Stimulated activated CD4-positive, alpha-beta T cell treated with anti-CD3 and anti-CD28 coated beads, Interleukin-2, amount 100 ng/mL, for 4 hours (primary cell): ENCODE data around the gene PRR30.
A peak's percentile ranks its signal among the peaks of the same experiment; 100 is the strongest.
"Not testable (repeated sequence)": the region's sequence is repeated elsewhere in the genome, so short reads cannot be mapped to it uniquely, and the experiment has no call there.

Source experiments
- DNase-seq: peaks from one replicate; pipeline ENCODE4 v3.0.0-alpha.2; 2020; ENCODE audit warnings: low read depth

The PRR30 gene

GRCh38 chr2:27128668-27129571, 10.3 kb downstream of the PRR30 start:
- DNase-seq, result no peak

GRCh38 chr2:27127883-27128667, 11.1 kb downstream of the PRR30 start:
- no peak for DNase-seq

- DNase-seq, result no peak
Measured at GRCh38 chr2:27126252-27126710, 12.9 kb downstream of the PRR30 start.

- DNase-seq, result no peak
Measured at GRCh38 chr2:27125104-27125503, 14.1 kb downstream of the PRR30 start.

- peak; percentile 48 for DNase-seq
Measured at GRCh38 chr2:27123302-27124150, 15.7 kb downstream of the PRR30 start, which contains the start of gene ABHD1. TSS of gene ABHD1 (plus strand) at chr2:27123815. CDS start at chr2:27123949, 134 bp downstream.

- DNase-seq, result no peak
Measured at GRCh38 chr2:27122791-27123190, 16.4 kb downstream of the PRR30 start.

GRCh38 chr2:27121906-27122305, 17.3 kb downstream of the PRR30 start:
- DNase-seq, result no peak

GRCh38 chr2:27119330-27119670, 19.9 kb downstream of the PRR30 start:
- not testable (repeated sequence) for DNase-seq

GRCh38 chr2:27118525-27119329, 20.5 kb downstream of the PRR30 start, which contains the start of gene CGREF1:
TSS of gene CGREF1 (minus strand) at chr2:27119128. CDS start at chr2:27104366, 14,762 bp downstream.
- peak; percentile 23 for DNase-seq

GRCh38 chr2:27117995-27118524, 21.1 kb downstream of the PRR30 start:
- no peak for DNase-seq

- DNase-seq, result no peak
Measured at GRCh38 chr2:27115519-27115918, 23.7 kb downstream of the PRR30 start.

- DNase-seq, result not testable (repeated sequence)
Measured at GRCh38 chr2:27111392-27112078, 27.7 kb downstream of the PRR30 start.

- not testable (repeated sequence) for DNase-seq
Measured at GRCh38 chr2:27110603-27111352, 28.4 kb downstream of the PRR30 start.

GRCh38 chr2:27109083-27109482, 30.1 kb downstream of the PRR30 start:
- DNase-seq, result no peak

GRCh38 chr2:27108221-27108620, 31.0 kb downstream of the PRR30 start:
- no peak for DNase-seq

GRCh38 chr2:27105981-27106380, 33.2 kb downstream of the PRR30 start:
- DNase-seq, result no peak

GRCh38 chr2:27102329-27102728, 36.9 kb downstream of the PRR30 start:
- DNase-seq, result no peak

- DNase-seq, result no peak
Measured at GRCh38 chr2:27100036-27100435, 39.2 kb downstream of the PRR30 start.

- no peak for DNase-seq
Measured at GRCh38 chr2:27099334-27099955, 39.8 kb downstream of the PRR30 start.
